Nephron progenitor cell (in vitro differentiated cells): ENCODE measurements around the gene ZNF267.
"Not testable (repeated sequence)": the region's sequence is repeated elsewhere in the genome, so short reads cannot be mapped to it uniquely, and the experiment has no call there.

Source experiments
- DNase-seq: peaks from one replicate; pipeline ENCODE4 v3.0.0; 2021
- H3K27ac Mint-ChIP-seq: 2 replicates; pipeline ENCODE4 v1.8.0; 2021; ENCODE audit warnings: mild to moderate bottlenecking, moderate library complexity, mixed read lengths
- H3K27me3 Mint-ChIP-seq: 2 replicates; pipeline ENCODE4 v1.8.0; 2021; ENCODE audit warnings: mild to moderate bottlenecking, low read depth, mixed read lengths; ENCODE audit not compliant: poor library complexity
- H3K36me3 Mint-ChIP-seq: 2 replicates; pipeline ENCODE4 v1.8.0; 2021; ENCODE audit warnings: low read depth, mixed read lengths
- H3K4me1 Mint-ChIP-seq: 2 replicates; pipeline ENCODE4 v1.8.0; 2021; ENCODE audit warnings: mixed read lengths
- H3K4me3 Mint-ChIP-seq: 2 replicates; pipeline ENCODE4 v1.8.0; 2021; ENCODE audit warnings: mild to moderate bottlenecking, moderate library complexity, mixed read lengths
- H3K9me3 Mint-ChIP-seq: 2 replicates; pipeline ENCODE4 v1.8.0; 2021; ENCODE audit warnings: mild to moderate bottlenecking, moderate library complexity, mixed read lengths
- CTCF ChIP-seq: fragments of 200-600 bp; sonication (generic); IDR thresholded peaks from 2 replicates; pipeline ENCODE4 v1.5.0; 2021; ENCODE audit warnings: antibody characterized with exemption

The ZNF267 gene

GRCh38 chr16:31873556-31874365 is at the start of gene ZNF267:
Gene ZNF267 (plus strand): TSS chr16:31873807. CDS start chr16:31873967, 160 bp downstream.
- Mint-ChIP-seq H3K4me1 (peaks cover 49% of the 10 kb centered on the region), H3K36me3 (peaks cover 33% of the 10 kb centered on the region), H3K4me3 (peak within 1 kb of the TSS; percentile 94), H3K9me3 (peaks cover 19% of the 10 kb centered on the region), H3K27ac (peak within 1 kb of the TSS; percentile 99), H3K27me3 (peaks cover 18% of the 10 kb centered on the region)
- no peak for TF ChIP-seq CTCF
- peak; percentile 92 for DNase-seq

GRCh38 chr16:31833047-31833446 is 40.6 kb upstream of the ZNF267 start:
- Mint-ChIP-seq H3K27ac (no peak overlapping the region), H3K9me3 (peaks cover 67% of the 10 kb centered on the region)

GRCh38 chr16:31836396-31836795 is 37.2 kb upstream of the ZNF267 start:
- peaks cover 78% of the 10 kb centered on the region for H3K9me3 Mint-ChIP-seq
- DNase-seq, H3K36me3 Mint-ChIP-seq, H3K4me3 Mint-ChIP-seq, H3K27me3 Mint-ChIP-seq, H3K27ac Mint-ChIP-seq, H3K4me1 Mint-ChIP-seq: not testable (repeated sequence)

More at GRCh38 chr16:31833047-31833446, 40.6 kb upstream of the ZNF267 start:
- no peaks in the 10 kb centered on the region for H3K27me3 Mint-ChIP-seq
- no peak for TF ChIP-seq CTCF
- peaks cover 5% of the 10 kb centered on the region for H3K36me3 Mint-ChIP-seq
- no peak overlapping the region for H3K4me3 Mint-ChIP-seq
- no peak for DNase-seq
- H3K4me1 Mint-ChIP-seq, result no peaks in the 10 kb centered on the region

GRCh38 chr16:31842864-31843263 is 30.7 kb upstream of the ZNF267 start:
- peaks cover 5% of the 10 kb centered on the region for H3K27me3 Mint-ChIP-seq

GRCh38 chr16:31848572-31848971 is 25.0 kb upstream of the ZNF267 start:
- not testable (repeated sequence) for H3K27me3 Mint-ChIP-seq, H3K27ac Mint-ChIP-seq, DNase-seq, H3K4me3 Mint-ChIP-seq, H3K36me3 Mint-ChIP-seq, H3K4me1 Mint-ChIP-seq
- H3K9me3 Mint-ChIP-seq, result peaks cover 76% of the 10 kb centered on the region

More at GRCh38 chr16:31842864-31843263, 30.7 kb upstream of the ZNF267 start:
- DNase-seq, result no peak
- H3K27ac Mint-ChIP-seq, result no peak overlapping the region
- no peak overlapping the region for H3K4me3 Mint-ChIP-seq
- no peaks in the 10 kb centered on the region for H3K4me1 Mint-ChIP-seq
- H3K36me3 Mint-ChIP-seq, result no peaks in the 10 kb centered on the region
- H3K9me3 Mint-ChIP-seq, result peaks cover 93% of the 10 kb centered on the region
- no peak for TF ChIP-seq CTCF

- H3K4me1 Mint-ChIP-seq, result no peaks in the 10 kb centered on the region
- H3K27me3 Mint-ChIP-seq, result no peaks in the 10 kb centered on the region
- no peak for DNase-seq
- peaks cover 51% of the 10 kb centered on the region for H3K9me3 Mint-ChIP-seq
- no peaks in the 10 kb centered on the region for H3K36me3 Mint-ChIP-seq
- H3K4me3 Mint-ChIP-seq, result no peak overlapping the region
- no peak for TF ChIP-seq CTCF
- H3K27ac Mint-ChIP-seq, result no peak overlapping the region
Observed at GRCh38 chr16:31853291-31853690, 20.3 kb upstream of the ZNF267 start.

- peaks cover 11% of the 10 kb centered on the region for H3K9me3 Mint-ChIP-seq
- no peak for TF ChIP-seq CTCF
- H3K27me3 Mint-ChIP-seq, result peaks cover 13% of the 10 kb centered on the region
- no peak overlapping the region for H3K27ac Mint-ChIP-seq
- H3K36me3 Mint-ChIP-seq, result no peaks in the 10 kb centered on the region
- no peaks in the 10 kb centered on the region for H3K4me1 Mint-ChIP-seq
- DNase-seq, result no peak
- H3K4me3 Mint-ChIP-seq, result no peak overlapping the region
Observed at GRCh38 chr16:31860508-31860907, 13.1 kb upstream of the ZNF267 start.
